HG02623 (cell line): Measurements from ENCODE around the gene GIMAP7.
"Not testable (repeated sequence)": the region's sequence is repeated elsewhere in the genome, so short reads cannot be mapped to it uniquely, and the experiment has no call there.

Source experiments
- ATAC-seq: cut with Tn5 transposase; IDR thresholded peaks from one replicate; pipeline ENCODE4 v1.9.1; 2021; ENCODE audit warnings: moderate library complexity; ENCODE audit not compliant: unreplicated experiment

GIMAP7 gene

GRCh38 chr7:150511048-150511447, 3.6 kb upstream of the GIMAP7 start:
- ATAC-seq: no peak

- no peak for ATAC-seq
These were observed 914 bp upstream of the GIMAP7 start for GRCh38 chr7:150513758-150514157.

DNA sequence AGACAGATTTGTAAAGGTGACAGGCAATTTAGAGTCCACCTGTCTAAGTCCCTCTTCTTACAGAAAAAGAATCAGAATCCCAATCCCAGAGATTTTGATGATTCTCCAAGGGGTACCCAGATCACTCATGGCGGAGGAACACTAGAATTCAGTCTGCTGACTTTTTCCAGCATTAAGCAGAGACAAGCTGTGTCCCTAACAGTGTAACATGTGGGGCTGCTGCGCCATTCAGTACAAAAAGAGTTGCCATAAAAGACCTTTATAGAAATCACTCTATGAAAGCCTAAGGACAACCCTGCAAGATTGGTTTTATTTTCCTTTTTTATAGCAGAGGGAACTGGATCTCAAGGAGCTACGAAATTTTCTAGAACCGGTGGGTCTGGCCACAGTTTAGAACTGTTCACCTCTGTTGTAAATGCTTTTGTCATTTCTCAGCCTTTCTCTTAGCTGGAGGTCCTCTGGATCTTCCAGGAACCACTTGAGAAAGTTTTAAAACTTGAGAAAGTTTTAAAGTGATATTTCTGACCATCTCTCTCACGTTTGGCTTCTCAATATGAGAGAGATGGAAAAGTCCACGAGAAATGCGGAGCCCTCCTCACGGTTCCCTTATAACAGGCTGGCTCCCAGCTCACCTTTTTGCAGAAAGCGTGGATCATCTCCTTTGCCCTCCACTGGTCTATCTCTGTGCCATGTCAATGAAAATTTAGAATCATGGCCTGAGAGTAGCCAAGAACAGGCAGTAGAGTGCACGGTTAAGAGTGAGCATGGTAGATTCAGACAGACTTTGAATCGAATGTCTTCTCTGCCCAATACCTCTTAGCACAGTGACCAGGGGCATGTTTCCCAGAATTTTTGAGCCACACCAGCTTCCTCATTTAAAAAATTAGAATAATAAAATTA, 826 bp downstream of the GIMAP7 start:
- ATAC-seq: no peak

DNA sequence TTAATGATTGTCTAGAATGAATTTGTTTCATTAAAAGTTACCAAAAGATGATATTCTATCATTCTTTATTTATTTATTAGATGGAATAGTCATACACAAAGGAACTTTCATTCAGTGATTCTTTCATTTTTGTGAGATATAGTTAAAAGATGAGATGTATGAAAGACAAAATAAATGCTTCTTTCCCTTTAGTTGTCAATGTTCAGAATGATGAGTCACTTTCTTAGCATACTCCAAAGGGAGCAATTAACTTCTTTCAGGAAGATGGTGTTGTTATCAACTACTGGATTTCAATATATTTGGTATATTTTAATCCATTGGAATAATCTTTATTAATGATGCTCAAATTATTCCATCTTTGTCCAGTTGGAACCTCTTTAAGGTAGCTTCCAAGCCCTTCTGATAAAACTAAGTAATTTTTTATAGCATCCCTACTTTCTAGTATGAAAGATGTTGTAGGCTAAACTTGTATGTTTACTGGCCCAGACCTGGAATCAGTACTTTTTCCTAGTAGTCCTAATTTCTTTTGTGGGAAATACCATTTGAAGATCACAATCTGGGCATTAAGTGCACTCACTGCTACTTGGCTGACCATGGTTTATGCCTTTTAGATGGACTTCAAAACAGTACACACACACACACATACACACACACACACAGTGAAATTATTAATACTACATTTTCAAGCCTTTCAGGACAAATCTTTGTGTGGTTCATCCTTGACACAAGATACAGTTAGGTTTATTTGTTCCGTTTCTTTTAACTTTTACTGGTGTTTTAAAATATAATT, 2.5 kb downstream of the GIMAP7 start:
- no peak for ATAC-seq

- ATAC-seq: no peak
These were observed 4.6 kb downstream of the GIMAP7 start for GRCh38 chr7:150519310-150519709.

- no peak for ATAC-seq
These were observed 5.5 kb downstream of the GIMAP7 start for GRCh38 chr7:150520145-150520544.

- not testable (repeated sequence) for ATAC-seq
These were observed 8.3 kb downstream of the GIMAP7 start for GRCh38 chr7:150522931-150523330.

GRCh38 chr7:150524018-150524417, 9.3 kb downstream of the GIMAP7 start:
- ATAC-seq: no peak

DNA sequence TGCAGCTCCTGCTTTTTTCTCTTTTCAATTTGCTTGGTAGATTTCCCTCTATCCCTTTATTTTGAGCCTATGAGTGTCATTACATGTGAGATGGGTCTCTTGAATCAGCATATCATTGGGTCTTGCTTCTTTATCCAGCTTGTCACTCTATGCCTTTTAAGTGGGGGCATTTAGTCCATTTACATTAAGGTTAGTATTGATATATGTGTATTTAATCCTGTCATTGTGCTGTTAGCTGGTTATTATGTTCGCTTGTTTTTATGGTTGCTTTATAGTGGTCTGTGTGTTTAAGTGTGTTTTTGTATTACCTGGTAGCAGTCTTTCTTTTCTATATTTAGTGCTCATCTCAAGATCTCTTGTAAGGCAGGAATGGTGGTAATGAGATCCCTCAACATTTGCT, 17.0 kb downstream of the GIMAP7 start:
- no peak for ATAC-seq

DNA sequence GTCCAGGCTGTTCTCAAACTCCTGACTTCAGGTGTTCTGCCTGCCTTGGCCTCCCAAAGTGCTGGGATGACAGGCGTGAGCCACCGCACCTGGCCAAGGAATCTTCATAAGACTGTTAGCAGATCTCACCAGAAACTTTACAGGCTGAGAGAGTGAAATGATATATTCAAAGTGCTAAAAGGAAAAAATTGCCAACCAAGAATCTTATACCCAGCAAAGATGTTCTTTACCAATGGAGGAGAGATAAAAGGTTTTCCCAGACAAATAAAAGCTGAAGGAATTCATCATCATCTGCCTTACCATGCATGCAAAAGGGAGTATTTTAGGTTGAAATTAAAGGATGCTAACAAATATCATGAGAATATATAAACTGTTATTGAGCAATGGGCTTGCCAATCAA, 23.6 kb downstream of the GIMAP7 start:
- no peak for ATAC-seq

DNA sequence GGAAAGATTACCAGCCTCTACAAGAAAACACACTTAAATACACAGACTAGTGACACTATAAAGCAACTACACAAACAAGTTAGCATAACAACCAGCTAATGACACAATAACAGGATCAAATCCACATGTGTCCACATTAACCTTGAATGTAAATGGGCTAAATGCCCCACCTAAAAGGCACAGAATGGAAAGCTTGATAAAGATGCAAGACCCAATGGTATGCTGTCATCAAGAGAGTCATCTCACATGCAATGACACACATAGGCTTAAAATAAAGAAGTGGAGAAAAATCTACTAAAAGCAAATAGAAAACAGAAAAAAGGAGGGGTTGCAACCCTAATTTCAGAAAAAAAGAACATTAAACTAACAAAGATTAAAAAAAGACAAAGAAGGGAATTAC, 38.5 kb downstream of the GIMAP7 start:
- no peak for ATAC-seq

- ATAC-seq: no peak
These were observed 42.0 kb downstream of the GIMAP7 start for GRCh38 chr7:150556521-150557138.

- ATAC-seq: no peak
These were observed 45.8 kb downstream of the GIMAP7 start for GRCh38 chr7:150560486-150560885.

- ATAC-seq: no peak
These were observed 48.2 kb downstream of the GIMAP7 start for GRCh38 chr7:150562919-150563318.

GRCh38 chr7:150564006-150564405, 49.3 kb downstream of the GIMAP7 start:
- ATAC-seq: no peak

GRCh38 chr7:150564566-150564965, 49.9 kb downstream of the GIMAP7 start:
- ATAC-seq: no peak

DNA sequence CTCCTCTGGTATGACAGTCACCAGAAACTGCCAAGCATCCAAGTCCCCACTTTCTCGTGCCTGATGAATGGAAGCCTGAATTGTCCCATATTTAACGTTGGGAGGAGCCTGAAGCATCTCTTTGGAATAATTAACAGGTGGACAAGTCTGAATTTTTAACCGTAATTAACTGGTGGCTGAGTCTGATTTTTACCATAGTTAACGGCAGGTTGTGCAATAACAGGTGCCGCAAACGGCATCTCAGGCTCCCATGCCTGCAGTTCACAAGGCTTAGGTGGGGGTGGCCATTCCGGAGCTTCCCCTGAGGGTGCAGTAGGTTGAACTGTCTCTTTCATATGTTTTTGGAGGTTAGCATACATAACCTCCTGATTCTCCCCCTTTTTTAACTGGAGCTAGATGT, 50.6 kb downstream of the GIMAP7 start:
- no peak for ATAC-seq

- ATAC-seq: no peak
These were observed 51.5 kb downstream of the GIMAP7 start for GRCh38 chr7:150566123-150566522.

DNA sequence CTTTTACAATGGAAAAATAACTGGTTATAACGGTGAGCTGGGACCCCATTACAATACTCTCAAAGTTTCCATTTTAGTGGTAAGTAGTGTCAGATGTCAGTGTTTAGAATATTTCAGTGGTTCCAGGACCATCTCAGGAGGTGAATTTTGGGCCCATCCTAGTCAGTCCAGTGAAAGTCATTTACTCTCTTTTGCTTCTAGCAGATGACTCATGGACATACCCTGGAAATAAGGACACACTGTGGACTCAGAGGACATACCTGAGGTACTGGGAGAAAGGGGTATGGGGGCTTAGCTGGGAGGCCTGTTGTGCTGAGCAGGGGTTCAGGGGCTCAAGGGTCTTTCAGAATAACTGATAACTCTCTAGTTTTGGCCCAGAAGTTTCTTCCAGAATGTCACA, 51.9 kb downstream of the GIMAP7 start:
- no peak for ATAC-seq

DNA sequence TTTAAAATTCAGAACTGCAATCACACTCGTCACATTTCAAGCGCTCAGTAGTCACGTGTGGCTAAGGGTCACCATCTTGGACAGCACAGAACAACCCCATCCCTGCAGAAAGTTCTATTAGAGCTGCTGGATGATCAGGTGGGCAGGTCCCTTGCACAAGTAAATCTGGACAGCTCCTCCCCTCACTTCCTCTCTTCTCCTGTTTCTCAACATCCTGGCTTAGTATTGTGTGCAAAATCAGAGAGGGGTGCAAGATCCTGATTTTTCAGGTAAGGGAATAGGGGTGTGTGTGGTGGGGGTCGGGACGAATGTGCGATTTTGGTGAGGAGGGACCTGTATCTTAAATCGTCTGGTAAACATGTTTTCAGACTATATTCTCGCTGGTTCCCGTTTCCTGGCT, 52.5 kb downstream of the GIMAP7 start, which contains the start of gene GIMAP4:
Gene GIMAP4 (plus strand): TSS at position 222 of the 400 bp plus-strand sequence. CDS start 2,512 bp downstream, outside the sequence.
- ATAC-seq: no peak

DNA sequence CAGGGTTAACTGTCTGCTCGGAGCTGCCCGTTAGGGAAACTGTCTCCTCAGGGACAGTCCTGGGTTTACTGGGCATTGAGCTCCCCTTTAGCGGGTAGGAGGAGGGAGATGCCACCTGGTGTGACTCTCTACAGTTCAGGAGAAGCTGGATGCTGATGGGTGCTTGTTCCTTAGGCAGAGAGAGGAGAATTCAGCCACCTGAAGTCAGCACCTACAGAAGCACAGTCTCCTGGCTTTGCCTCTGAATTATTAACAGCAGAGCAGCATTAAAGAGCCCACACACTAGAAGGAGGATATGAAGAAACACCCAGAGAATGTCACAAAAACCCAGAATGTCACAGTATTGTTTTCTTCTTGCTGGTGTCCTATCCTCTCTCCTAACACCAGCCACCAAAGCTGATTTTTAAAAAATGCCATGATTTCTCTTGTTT, 53.2 kb downstream of the GIMAP7 start:
- no peak for ATAC-seq
